GM12873 (cell line): ENCODE data around the gene MED12L.

Source experiments
- CTCF ChIP-seq: IDR thresholded peaks from 2 replicates; pipeline ENCODE4 v1.5.1; 2012; ENCODE audit warnings: low read depth, mild to moderate bottlenecking, moderate library complexity, low read length, control low read depth; ENCODE audit not compliant: insufficient read depth; ENCODE audit errors: missing control alignments

Gene MED12L

DNA sequence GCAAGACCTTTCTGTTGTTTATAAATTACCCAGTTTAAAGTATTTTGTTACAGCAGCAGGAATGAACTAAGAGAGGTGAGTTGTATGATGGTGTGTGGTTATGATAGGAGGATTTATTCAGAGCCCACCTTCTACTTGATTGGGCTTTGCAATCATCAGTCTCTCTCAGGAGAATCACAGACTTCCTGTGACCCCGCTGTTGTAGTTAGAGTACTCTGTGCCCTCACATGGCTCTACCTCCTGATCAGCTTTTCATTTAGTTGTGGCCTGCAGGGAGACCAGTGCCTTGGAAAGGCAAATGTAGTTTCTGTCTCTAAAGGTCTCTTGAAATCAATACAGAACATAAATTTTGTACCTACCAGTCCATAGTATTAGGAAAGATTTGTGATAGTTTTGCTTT lies 200.5 kb downstream of the MED12L start:
- no peak for TF ChIP-seq CTCF

DNA sequence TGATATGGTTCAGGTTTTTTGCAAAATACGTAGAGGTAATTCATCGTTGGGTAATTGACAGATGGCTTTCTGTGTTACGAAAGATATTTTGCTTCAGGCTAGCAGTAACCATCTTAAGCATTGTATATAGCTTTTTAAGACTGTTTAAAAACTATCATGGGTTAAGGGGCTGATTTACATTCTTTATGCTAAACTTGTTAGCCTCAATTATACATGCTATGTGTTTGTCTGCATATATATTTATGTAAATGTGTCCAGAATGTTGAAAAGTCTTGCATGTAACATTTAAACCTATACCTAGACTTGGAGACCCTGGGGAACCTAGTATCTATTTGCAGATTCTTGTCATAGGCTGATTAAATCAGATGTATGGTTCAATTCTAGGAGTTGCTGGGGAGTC lies 204.0 kb downstream of the MED12L start:
- no peak for TF ChIP-seq CTCF

GRCh38 chr3:151290673-151291072 lies 205.2 kb downstream of the MED12L start:
- TF ChIP-seq CTCF, result peak; percentile 18

GRCh38 chr3:151293127-151293526 lies 207.7 kb downstream of the MED12L start:
- TF ChIP-seq CTCF, result no peak

GRCh38 chr3:151296226-151296625 lies 210.8 kb downstream of the MED12L start:
- no peak for TF ChIP-seq CTCF

- no peak for TF ChIP-seq CTCF
Measured at GRCh38 chr3:151297429-151297828, 212.0 kb downstream of the MED12L start.

DNA sequence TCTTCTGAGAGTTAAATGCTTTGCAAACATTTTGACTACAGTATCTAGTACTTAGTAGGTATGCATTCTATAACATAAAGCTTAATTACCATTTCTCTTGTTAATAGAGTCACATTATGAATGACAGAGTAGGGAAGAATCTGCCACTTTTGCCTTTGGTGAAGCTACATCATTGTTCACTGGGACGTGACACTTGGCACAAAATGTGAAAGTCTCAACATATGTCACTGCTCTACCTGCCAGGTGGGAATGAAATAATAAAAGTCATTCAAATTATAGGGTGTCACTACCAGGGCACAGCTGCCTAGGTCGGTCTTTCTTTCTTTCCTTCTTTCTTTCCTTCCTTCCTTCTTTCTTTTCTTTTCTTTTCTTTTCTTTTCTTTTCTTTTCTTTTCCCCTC lies 213.5 kb downstream of the MED12L start:
- TF ChIP-seq CTCF, result no peak
